Osteoblast (primary cell): ENCODE results near the gene VMP1. TPM values are rescaled to one million over a fixed set of nuclear protein-coding genes. Genes with fewer than 3 reads are reported as not detected.
"Not testable (repeated sequence)": the region's sequence is repeated elsewhere in the genome, so short reads cannot be mapped to it uniquely, and the experiment has no call there.

Experiments used
- DNase-seq: peaks from one replicate; pipeline ENCODE4 v3.0.0; 2011; ENCODE audit warnings: low spot score, mixed read lengths; ENCODE audit not compliant: insufficient read length; ENCODE audit errors: missing footprints
- H2AFZ ChIP-seq: 2 replicates; pipeline ENCODE4 v1.6.0; 2011; ENCODE audit warnings: mild to moderate bottlenecking, low read length
- H3K27ac ChIP-seq: 2 replicates; pipeline ENCODE4 v1.5.1; 2011; ENCODE audit warnings: mild to moderate bottlenecking, low read depth, low read length, moderate library complexity
- H3K27me3 ChIP-seq: 2 replicates; pipeline ENCODE4 v1.6.0; 2012; ENCODE audit warnings: mild to moderate bottlenecking, control low read depth, inconsistent platforms, low read length, moderate library complexity; ENCODE audit not compliant: insufficient read depth
- H3K36me3 ChIP-seq: 2 replicates; pipeline ENCODE4 v1.5.1; 2011; ENCODE audit warnings: mild to moderate bottlenecking, low read length, control low read depth, moderate library complexity; ENCODE audit not compliant: insufficient read depth
- H3K4me1 ChIP-seq: 2 replicates; pipeline ENCODE4 v1.5.1; 2011; ENCODE audit warnings: mild to moderate bottlenecking, low read length, control low read depth, moderate library complexity; ENCODE audit not compliant: insufficient read depth
- H3K4me2 ChIP-seq: 2 replicates; pipeline ENCODE4 v1.6.0; 2011; ENCODE audit warnings: mild to moderate bottlenecking, low read length; ENCODE audit not compliant: insufficient read depth
- H3K4me3 ChIP-seq: fragments of 200-600 bp; sonication (generic); 3 replicates; pipeline ENCODE4 v1.5.1; 2012; ENCODE audit warnings: mild to moderate bottlenecking, low read length, inconsistent platforms; ENCODE audit not compliant: insufficient read depth
- H3K79me2 ChIP-seq: 2 replicates; pipeline ENCODE4 v1.6.0; 2012; ENCODE audit warnings: mild to moderate bottlenecking, low read length, control low read depth, inconsistent platforms; ENCODE audit not compliant: insufficient read depth
- H3K9me3 ChIP-seq: 2 replicates; pipeline ENCODE4 v1.5.1; 2011; ENCODE audit warnings: low read depth, low read length, control low read depth
- H4K20me1 ChIP-seq: 2 replicates; pipeline ENCODE4 v1.6.0; 2012; ENCODE audit warnings: mild to moderate bottlenecking, low read length, control low read depth; ENCODE audit not compliant: insufficient read depth
- CTCF ChIP-seq: IDR thresholded peaks from 2 replicates; pipeline ENCODE4 v1.5.1; 2011; ENCODE audit warnings: mild to moderate bottlenecking, low read depth, low read length, moderate library complexity; ENCODE audit errors: extremely low read depth
- total RNA-seq: library from RNA; depleted of rRNA; stranded (reverse); fragments of >200 nt; gene quantifications from 2 replicates; pipeline ENCODE4 v1.2.3, GENCODE V29; 2012

VMP1 gene
- total RNA-seq, 1 donor, result 415 TPM

GRCh38 chr17:59776577-59776976 is 69.1 kb downstream of the VMP1 start:
- Histone ChIP-seq H3K79me2 (peaks cover 2% of the 10 kb centered on the region), H3K4me1 (peaks cover 13% of the 10 kb centered on the region), H3K36me3 (peaks cover 16% of the 10 kb centered on the region), H3K27me3 (no peaks in the 10 kb centered on the region), H3K4me3 (no peak overlapping the region), H2AFZ (no peak overlapping the region), H3K9me3 (no peaks in the 10 kb centered on the region), H3K4me2 (no peak overlapping the region), H3K27ac (no peak overlapping the region), H4K20me1 (no peaks in the 10 kb centered on the region)
- no peak for TF ChIP-seq CTCF
- no peak for DNase-seq

- H3K4me3 ChIP-seq, result no peak overlapping the region
- DNase-seq, result no peak
- peaks cover 13% of the 10 kb centered on the region for H3K4me1 ChIP-seq
- H2AFZ ChIP-seq, result no peak overlapping the region
- TF ChIP-seq CTCF, result no peak
- H4K20me1 ChIP-seq, result no peaks in the 10 kb centered on the region
- no peaks in the 10 kb centered on the region for H3K9me3 ChIP-seq
- peaks cover 2% of the 10 kb centered on the region for H3K79me2 ChIP-seq
- H3K27me3 ChIP-seq, result no peaks in the 10 kb centered on the region
- no peak overlapping the region for H3K4me2 ChIP-seq
- peaks cover 16% of the 10 kb centered on the region for H3K36me3 ChIP-seq
- H3K27ac ChIP-seq, result no peak overlapping the region
Observed at GRCh38 chr17:59777033-59777432, 69.6 kb downstream of the VMP1 start.

- Histone ChIP-seq H2AFZ (no peak overlapping the region), H3K4me2 (no peak overlapping the region), H3K36me3 (peaks cover 16% of the 10 kb centered on the region), H3K27ac (peak overlapping the region; percentile 4), H3K4me1 (peaks cover 27% of the 10 kb centered on the region), H3K9me3 (no peaks in the 10 kb centered on the region), H3K79me2 (peaks cover 2% of the 10 kb centered on the region), H3K27me3 (no peaks in the 10 kb centered on the region), H4K20me1 (no peaks in the 10 kb centered on the region), H3K4me3 (no peak overlapping the region)
- TF ChIP-seq CTCF, result no peak
- no peak for DNase-seq
Observed at GRCh38 chr17:59778996-59779395, 71.5 kb downstream of the VMP1 start.

- Histone ChIP-seq H3K4me3 (no peak overlapping the region), H3K27ac (peak overlapping the region; percentile 4), H3K9me3 (no peaks in the 10 kb centered on the region), H3K4me2 (no peak overlapping the region), H3K27me3 (no peaks in the 10 kb centered on the region), H4K20me1 (no peaks in the 10 kb centered on the region), H3K36me3 (peaks cover 16% of the 10 kb centered on the region), H2AFZ (no peak overlapping the region), H3K4me1 (peaks cover 27% of the 10 kb centered on the region), H3K79me2 (peaks cover 2% of the 10 kb centered on the region)
- TF ChIP-seq CTCF, result no peak
- DNase-seq, result no peak
Observed at GRCh38 chr17:59779521-59779920, 72.1 kb downstream of the VMP1 start.

DNA sequence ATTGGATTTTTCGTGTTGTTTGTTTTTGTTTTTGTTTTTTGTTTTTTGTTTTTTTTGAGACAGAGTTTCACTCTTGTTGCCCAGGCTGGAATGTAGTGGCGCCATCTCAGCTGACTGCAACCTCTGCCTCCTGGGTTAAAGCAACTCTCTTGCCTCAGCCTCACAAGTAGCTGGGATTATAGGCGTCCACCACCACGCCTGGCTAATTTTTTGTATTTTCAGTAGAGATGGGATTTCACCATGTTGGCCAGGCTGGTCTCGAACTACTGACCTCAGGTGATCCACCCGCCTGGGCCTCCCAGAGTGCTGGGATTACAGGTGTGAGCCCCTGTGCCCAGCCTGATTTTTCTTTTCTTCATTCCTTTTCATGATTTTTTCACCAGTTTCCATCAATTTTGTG is 73.1 kb downstream of the VMP1 start:
- not testable (repeated sequence) for H4K20me1 ChIP-seq, H3K79me2 ChIP-seq, H3K4me3 ChIP-seq, H3K27ac ChIP-seq, H3K4me2 ChIP-seq, H3K27me3 ChIP-seq, H3K9me3 ChIP-seq, H2AFZ ChIP-seq, DNase-seq
- peaks cover 36% of the 10 kb centered on the region for H3K4me1 ChIP-seq
- H3K36me3 ChIP-seq, result peaks cover 15% of the 10 kb centered on the region
